Cardiac fibroblast (primary cell): ENCODE results near the gene ZNF771.
"Not testable (repeated sequence)": the region's sequence is repeated elsewhere in the genome, so short reads cannot be mapped to it uniquely, and the experiment has no call there.

Experiments used
- DNase-seq, 2 donors: peaks; one replicate each; pipeline versions ENCODE4 v3.0.0 to v3.0.0-alpha.2; 2010; ENCODE audit warnings: low read depth in 2 of 2
- H3K4me3 ChIP-seq, 2 donors: replicated peaks in 1 of 2; 1 replicate in 1 of 2; 2 replicates in 1 of 2; pipeline ENCODE4 v1.5.1; 2011; ENCODE audit warnings: low read depth in 2 of 2, low read length in 2 of 2, mild to moderate bottlenecking in 2 of 2, moderate library complexity in 1 of 2
- TF ChIP-seq, protein P1 (sequence below): IDR thresholded peaks from one replicate; pipeline ENCODE4 v1.5.1; 2011; ENCODE audit warnings: low read depth, mild to moderate bottlenecking, low read length, inconsistent platforms

Gene ZNF771

DNA sequence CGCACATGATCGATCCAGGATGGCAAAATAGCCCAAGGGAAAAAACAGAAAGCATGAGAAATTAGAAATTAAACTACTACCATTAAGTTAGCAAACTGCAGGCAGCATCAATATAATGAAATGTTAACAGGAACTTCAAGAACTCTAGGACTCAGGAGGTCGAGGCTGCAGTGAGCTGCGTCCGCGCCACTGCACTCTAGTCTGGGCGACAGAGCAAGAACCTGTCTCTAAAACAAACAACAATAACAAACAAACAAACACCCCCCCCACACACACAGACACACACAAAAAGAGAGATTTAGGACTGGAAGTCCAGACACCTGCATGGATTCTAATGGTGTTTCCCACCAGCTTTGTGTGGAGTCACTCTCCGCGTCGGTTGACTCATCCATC lies 38.8 kb downstream of the ZNF771 start:
- no peak for DNase-seq
- H3K4me3 ChIP-seq, result peak overlapping the region; percentile 76 to 90
- TF ChIP-seq, protein P1, sequence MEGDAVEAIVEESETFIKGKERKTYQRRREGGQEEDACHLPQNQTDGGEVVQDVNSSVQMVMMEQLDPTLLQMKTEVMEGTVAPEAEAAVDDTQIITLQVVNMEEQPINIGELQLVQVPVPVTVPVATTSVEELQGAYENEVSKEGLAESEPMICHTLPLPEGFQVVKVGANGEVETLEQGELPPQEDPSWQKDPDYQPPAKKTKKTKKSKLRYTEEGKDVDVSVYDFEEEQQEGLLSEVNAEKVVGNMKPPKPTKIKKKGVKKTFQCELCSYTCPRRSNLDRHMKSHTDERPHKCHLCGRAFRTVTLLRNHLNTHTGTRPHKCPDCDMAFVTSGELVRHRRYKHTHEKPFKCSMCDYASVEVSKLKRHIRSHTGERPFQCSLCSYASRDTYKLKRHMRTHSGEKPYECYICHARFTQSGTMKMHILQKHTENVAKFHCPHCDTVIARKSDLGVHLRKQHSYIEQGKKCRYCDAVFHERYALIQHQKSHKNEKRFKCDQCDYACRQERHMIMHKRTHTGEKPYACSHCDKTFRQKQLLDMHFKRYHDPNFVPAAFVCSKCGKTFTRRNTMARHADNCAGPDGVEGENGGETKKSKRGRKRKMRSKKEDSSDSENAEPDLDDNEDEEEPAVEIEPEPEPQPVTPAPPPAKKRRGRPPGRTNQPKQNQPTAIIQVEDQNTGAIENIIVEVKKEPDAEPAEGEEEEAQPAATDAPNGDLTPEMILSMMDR, result no peak

DNA sequence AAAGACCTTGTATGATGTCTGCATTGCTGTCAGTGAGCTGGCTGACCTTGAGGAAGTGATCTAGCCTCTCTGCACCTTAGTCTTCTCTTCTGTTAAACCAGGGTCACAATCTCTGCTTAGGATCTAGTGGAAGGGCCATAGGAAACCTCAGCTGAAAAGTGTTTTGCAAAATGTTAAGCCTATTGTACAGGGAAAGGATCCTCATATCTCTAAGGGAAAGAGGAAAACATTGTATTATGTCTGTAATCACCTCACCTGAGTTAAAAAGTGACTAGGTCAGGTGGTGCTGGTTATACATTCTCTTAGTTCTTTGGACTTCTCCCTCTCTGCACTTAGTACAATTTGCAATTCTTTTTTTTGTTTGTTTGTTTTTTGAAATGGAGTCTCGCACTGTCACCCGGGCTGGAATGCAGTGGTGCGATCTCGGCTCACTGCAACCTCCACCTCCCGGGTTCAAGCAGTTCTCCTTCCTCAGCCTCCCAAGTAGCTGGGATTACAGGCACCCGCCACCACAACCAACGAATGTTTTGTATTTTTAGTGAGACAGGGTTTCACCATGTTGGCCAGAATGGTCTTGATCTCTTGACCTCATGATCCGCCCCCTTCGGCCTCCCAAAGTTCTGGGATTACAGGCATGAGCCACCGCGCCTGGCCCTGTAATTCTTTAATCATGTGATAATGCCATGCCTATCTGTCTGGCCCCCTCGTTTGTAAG lies 40.3 kb downstream of the ZNF771 start:
- DNase-seq, result no peak
- TF ChIP-seq, protein P1, result no peak
- no peak overlapping the region for H3K4me3 ChIP-seq

DNA sequence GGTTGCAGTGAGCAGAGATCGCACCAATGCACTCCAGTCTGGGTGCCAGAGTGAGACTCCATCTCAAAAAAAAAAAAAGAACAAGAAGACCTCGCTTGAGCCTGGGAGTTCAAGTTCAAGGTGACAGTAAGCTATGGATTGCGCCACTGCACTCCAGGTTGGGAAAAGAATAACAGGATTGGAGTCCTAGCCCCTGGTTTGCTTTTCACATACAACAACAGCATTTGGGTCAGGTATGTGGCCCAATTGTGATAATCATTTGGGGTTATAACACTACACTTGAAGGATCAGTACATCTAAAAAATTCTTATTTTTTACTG lies 41.7 kb downstream of the ZNF771 start:
- no peak overlapping the region for H3K4me3 ChIP-seq
- no peak for DNase-seq
- TF ChIP-seq, protein P1, result no peak

DNA sequence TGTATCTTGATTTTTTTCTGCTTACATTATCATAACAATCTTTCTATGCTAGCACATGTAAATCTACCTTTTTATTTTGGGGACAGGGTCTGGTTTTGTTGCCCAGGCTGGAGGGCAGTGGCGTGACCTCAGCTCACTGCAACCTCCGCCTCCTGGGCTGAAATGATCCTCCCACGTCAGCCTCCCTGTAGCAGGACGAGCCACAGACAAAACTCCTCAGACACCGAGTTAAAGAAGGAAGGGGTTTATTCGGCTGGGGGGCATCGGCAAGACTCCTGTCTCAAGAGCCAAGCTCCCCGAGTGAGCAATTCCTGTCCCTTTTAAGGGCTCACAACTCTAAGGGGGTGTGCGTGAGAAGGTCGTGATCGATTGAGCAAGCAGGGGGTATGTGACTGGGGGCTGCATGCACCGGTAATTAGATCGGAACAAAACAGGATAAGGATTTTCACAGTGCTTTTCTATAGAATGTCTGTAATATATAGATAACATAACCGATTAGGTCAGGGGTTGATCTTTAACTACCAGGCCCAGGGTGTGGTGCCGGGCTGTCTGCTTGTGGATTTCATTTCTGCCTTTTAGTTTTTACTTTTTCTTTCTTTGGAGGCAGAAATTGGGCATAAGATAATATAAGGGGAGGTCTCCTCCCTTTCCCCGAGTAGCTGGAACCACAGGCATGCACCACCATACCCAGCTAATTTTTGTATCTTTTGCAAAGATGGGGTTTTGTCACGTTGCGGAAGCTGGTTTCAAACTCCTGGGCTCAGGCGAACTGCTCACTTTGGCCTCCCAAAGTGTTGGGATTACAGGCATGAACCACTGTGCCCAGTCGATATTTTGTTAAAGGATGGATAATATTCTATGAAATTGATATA lies 45.5 kb downstream of the ZNF771 start:
- H3K4me3 ChIP-seq, DNase-seq: not testable (repeated sequence)

DNA sequence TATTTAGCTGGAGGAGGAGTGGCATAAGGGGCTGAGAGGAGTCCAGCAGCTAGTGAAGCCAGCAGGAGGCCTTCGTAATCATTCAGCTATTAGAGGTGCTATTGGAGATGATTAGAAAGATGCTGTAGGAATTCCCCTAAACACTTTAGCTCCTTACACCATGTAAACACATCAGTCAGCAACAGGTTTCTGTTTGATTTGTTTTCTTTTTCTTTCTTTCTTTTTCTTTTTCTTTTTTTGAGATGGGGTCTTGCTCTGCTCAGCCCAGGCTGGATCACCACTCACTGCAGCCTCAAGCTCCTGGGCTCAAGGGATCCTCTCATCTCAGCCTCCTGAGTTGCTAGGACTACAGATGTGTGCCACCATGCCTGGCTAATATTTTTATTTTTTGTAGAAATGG lies 48.9 kb downstream of the ZNF771 start:
- TF ChIP-seq, protein P1, result no peak
- DNase-seq, result no peak
- no peak overlapping the region for H3K4me3 ChIP-seq

DNA sequence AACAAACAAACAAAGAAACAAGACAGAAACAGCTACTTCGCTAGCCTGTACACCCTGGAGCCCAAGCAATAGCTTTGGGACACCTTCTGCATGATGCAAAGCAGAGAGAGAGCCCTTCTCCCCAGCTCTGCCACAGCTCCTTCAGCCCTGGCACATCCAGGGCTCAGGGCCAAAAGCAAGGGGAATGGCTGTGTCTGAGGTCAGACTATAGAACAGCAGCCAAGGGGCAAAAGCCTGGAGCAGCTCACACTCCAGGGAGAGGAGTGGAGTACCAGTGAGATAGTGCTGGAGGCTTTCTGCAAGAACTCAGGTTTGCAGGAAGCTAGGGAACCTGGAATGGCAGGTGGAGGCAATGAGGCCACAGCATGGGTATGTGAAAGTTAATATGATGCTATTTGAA lies 49.9 kb downstream of the ZNF771 start:
- TF ChIP-seq, protein P1, result no peak
- DNase-seq, result no peak
- H3K4me3 ChIP-seq, result no peak overlapping the region

DNA sequence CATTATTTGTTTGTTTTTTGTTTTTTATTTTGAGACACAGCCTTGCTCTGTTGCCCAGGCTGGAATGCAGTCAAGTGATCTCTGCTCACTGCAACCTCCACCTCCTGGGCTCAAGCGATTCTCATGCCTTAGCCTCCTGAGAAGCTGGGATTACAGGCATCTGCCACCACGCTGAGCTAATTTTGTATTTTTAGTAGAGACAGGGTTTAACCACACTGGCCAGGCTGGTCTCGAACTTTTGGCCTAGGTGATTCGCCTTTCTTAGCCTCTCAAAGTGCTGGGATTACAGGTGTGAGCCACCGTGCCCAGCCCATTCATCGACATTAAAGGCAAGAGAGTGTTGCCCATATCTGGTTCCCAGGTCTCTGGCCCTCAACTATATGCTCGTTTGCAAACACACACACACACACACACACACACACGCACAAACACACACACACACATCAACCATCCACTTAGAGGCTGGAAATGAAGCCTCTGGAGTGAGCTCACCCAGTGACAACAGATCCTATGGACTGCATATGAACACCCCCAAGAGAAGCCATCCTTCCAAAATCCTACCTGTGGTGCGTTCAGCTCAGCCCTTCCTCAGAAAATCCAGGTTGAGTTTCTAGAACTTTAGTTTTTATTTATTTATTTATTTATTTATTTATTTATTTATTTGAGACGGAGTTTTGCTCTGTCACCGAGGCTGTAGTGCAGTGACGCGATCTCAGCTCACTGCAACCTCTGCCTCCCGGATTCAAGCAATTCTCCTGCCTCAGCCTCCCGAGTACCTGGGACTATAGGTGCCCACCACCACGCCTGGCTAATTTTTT lies 50.5 kb downstream of the ZNF771 start:
- no peak overlapping the region for H3K4me3 ChIP-seq
- DNase-seq, result no peak
- TF ChIP-seq, protein P1, result no peak
